ENCODE data around the gene PDGFD.
"Not testable (repeated sequence)": the region's sequence is repeated elsewhere in the genome, so short reads cannot be mapped to it uniquely, and the experiment has no call there.

Gene PDGFD

DNA sequence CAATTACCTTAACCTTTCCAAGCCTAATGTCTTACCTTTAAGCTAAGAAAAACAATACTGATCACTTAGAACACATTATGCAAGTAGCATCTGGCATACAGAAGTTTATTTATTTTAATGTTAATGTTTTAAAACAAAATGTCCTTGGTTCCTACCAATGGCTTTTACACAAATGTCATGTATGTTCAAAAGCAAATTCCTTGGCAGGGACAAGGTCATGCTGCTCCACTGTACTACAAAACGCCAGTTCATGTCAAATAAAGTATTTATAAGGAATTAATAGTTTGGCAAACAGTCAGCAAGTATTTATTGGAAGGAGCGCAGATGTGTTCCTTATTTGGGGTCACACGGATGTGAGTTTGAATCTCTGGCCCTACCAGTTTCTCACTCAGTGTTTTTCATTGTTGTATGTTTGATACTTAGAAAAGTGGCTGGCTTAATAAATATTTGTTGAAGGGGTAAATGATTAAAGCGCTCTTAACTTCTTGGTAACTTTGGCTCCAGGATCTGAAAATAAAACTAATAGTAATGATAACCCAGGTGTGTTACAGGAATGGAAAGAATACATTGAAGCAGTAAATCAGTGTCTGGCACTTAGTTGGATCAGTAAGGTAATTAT is 108.9 kb downstream of the PDGFD start:
- no peak for DNase-seq (ENCODE audit: low spot score)

DNA sequence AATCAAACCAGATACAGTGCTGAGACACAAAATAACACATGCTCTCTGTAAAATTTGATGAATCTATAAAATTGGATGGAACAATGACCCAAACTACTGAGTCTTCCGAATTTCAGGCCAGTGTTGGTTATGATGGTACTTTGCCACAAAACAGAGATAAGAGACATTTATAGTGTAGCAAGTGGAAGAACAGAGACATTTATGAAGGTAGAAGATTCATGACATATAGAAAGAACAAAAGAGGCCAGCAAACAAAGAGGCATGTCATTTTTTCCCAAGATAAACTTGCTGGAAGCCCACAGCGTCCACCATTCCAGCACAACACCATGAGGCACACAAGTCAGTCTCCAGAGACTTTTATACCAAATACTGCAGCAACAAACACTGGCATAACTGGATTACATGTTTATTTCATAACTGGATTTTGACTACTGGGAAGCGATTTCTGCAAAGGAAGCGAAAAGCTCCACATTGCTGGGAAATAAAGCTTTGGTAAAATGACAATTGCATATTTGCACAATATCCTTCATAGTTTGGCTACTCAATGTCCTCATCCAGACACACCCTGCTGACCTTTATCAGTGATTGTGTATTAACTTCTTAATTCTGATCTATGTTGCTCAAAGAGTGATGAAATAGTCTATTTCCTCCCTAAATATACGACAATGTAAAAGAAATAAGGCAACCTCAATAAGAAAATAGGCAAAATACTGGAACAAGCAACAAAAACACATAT is 110.0 kb downstream of the PDGFD start:
- DNase-seq (ENCODE audit: low spot score) = no peak

- no peak for DNase-seq (ENCODE audit: low spot score)
Measured at GRCh38 chr11:104051778-104052177, 112.2 kb downstream of the PDGFD start.

GRCh38 chr11:104049116-104049515 is 114.8 kb downstream of the PDGFD start:
- DNase-seq (ENCODE audit: low spot score) = no peak

DNA sequence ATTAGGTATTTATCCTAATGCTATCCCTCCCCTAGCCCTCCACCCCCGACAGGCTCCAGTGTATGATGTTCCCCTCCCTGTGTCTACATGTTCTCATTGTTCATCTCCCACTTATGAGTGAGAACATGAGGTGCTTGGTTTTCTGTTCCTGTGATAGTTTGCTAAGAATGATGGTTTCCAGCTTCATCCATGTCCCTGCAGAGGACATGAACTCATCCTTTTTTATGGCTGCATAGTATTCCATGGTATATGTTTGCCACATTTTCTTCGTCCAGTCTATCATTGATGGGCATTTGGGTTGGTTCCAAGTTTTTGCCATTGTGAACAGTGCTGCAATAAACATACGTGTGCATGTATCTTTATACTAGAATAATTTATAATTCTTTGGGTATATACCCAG is 117.1 kb downstream of the PDGFD start:
- DNase-seq (ENCODE audit: low spot score) = not testable (repeated sequence)

GRCh38 chr11:104046331-104046730 is 117.6 kb downstream of the PDGFD start:
- DNase-seq (ENCODE audit: low spot score) = no peak

DNA sequence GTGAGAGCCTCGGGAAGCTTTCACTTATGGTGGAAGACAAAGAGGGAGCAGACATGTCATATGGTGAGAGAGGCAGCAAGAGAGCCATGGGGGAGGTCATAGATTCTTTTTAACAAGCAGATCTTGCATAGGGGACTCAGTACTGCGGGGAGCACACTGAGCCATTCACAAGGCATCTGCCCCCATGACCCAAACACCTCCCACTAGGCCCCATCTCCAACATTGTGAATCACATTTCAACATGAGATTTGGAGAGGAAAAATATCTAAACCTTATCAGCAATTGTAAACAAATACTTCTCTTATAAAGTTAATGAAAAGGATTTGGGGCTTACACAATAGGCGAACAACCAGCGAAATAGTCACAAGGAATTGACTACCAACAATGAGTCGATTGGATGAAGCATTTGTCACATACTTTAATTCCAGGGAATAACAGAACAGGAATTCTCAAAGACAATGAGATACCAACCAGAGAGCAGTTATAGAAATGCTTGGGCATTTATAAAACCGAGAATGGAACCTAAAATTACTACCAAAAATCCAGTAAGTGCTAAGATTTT is 120.2 kb downstream of the PDGFD start:
- DNase-seq (ENCODE audit: low spot score) = no peak

GRCh38 chr11:104043142-104043541 is 120.8 kb downstream of the PDGFD start:
- no peak for DNase-seq (ENCODE audit: low spot score)

DNA sequence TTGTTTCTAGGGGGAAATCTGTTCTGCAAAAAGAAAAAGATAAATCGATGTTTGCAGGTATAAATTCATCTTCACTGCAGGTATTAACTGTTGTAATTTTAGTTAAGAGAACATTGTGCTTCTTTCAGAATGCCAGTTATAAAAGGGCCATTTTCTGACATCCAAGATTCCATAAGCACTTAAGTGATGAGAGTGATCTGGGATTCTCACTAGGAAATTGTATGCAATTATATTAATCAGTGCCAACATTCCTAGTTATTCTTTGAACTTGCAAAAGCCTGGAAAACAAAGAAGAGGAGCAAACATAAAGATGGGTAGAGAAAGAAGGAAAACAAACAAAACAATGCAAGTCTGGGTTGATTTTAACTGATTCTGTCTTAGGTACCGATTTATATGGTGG is 122.2 kb downstream of the PDGFD start:
- DNase-seq (ENCODE audit: low spot score) = no peak

GRCh38 chr11:104036995-104037394 is 127.0 kb downstream of the PDGFD start:
- DNase-seq (ENCODE audit: low spot score) = no peak

DNA sequence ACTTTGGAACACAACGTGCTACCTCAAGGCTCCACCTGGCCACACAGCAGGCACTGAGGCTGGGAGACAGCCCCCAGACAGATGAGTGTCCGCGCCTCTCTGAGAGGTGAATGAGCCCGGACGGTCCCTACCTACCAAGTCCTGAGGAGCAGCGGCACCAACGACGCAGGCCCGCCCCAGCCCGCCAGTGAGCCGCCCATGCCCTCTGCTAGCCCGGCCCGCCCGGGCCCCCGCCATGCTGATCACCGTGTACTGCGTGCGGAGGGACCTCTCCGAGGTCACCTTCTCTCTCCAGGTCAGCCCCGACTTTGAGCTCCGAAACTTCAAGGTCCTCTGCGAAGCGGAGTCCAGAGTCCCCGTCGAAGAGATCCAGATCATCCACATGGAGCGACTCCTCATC is 127.4 kb downstream of the PDGFD start, which contains the start of gene DDI1:
DDI1 (plus strand) TSS at position 53 of the 400 bp plus-strand sequence; CDS start at position 236, 183 bp downstream.
- no peak for DNase-seq (ENCODE audit: low spot score)

- DNase-seq (ENCODE audit: low spot score) = no peak
Measured at GRCh38 chr11:104033561-104033960, 130.4 kb downstream of the PDGFD start.

- no peak for DNase-seq (ENCODE audit: low spot score)
Measured at GRCh38 chr11:104033134-104033533, 130.8 kb downstream of the PDGFD start.

DNA sequence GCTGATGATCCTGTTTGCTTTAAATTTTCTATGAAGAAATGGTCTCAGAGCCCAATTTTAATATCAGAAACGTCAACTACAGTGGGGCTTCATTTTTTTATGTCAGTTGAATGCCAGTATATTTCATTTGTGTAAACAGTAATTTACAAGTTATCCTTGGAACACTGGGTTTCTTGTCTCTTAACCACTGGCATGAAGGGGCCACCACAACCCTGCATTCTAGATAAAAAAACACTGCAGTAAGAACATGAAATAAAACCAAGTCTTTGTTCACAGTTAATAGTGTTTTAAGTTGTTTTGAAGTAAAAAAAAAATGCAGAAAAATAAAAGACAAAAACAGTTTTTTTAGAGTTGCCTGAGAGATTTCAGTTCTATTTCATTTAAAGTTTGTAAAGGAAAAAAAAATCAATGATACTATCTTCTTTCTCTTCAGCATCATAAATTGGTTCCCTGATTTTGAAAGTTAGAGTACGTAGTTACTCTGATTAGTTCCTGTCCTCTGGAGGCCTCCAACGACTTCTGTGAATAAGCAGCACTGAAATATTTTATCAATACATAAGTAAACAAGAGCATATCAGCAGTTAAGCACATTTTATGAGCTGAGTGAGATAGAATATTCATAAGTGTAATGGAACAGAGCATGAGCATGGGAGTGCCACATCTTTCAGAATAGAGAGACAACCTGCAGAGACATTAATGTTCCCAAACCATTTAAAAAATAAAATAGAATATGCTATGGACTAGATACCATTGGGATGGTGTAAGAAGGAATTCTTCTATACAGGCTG is 135.3 kb downstream of the PDGFD start:
- no peak for DNase-seq (ENCODE audit: low spot score)

- DNase-seq (ENCODE audit: low spot score) = no peak
Measured at GRCh38 chr11:104024572-104024971, 139.4 kb downstream of the PDGFD start.

- no peak for DNase-seq (ENCODE audit: low spot score)
Measured at GRCh38 chr11:104015649-104016415, 148.1 kb downstream of the PDGFD start.

- no peak for DNase-seq (ENCODE audit: low spot score)
Measured at GRCh38 chr11:104011044-104011443, 152.9 kb downstream of the PDGFD start.

DNA sequence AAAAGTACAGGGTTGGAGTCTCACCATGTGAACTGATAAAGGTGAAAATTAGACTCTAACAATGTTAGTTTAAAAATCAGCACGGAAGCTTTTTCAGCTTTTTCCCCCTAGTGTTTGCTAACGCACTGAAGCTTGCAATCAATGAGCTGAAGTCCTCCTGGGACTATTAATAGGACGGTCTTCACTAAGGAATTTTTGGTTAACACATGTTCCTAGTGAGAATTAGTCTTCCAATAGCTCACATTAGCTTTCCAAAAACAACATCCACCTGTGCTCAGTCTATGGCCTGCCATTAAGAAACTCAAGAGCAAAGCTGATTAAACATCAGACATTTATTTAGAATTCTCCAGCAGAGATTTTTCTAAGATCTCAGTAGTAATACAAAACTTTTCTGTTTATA is 154.2 kb downstream of the PDGFD start:
- DNase-seq (ENCODE audit: low spot score) = no peak

- DNase-seq (ENCODE audit: low spot score) = no peak
Measured at GRCh38 chr11:104005234-104005855, 158.6 kb downstream of the PDGFD start.

GRCh38 chr11:104003491-104003890 is 160.5 kb downstream of the PDGFD start:
- DNase-seq (ENCODE audit: low spot score) = no peak

- no peak for DNase-seq (ENCODE audit: low spot score)
Measured at GRCh38 chr11:104001561-104002056, 162.3 kb downstream of the PDGFD start.

All from globus pallidus (tissue), 1 donor.